ENCODE measurements around the gene FZR1. TPM values are rescaled to one million over a fixed set of nuclear protein-coding genes. Genes with fewer than 3 reads are reported as not detected.
A peak's percentile ranks its signal among the peaks of the same experiment; 100 is the strongest.

The FZR1 gene
- total RNA-seq, 1 experiment from 2014 or later = 59.1 TPM

- H3K9me3 ChIP-seq = no peaks in the 10 kb centered on the region
- H3K27me3 ChIP-seq (replicated peaks; ENCODE audit: control insufficient read depth, insufficient read depth, low read length) = no peaks in the 10 kb centered on the region
- no TSS peak for BruUV-seq (replicated peaks)
- peak overlapping the region; percentile 99 for H3K4me3 Mint-ChIP-seq (ENCODE audit: unreplicated experiment)
- no peaks in the 10 kb centered on the region for H3K36me3 ChIP-seq (ENCODE audit: control insufficient read depth, insufficient read depth, low read length)
- no peak overlapping the region for H3K4me3 ChIP-seq (ENCODE audit: low read depth, low read length)
- TF ChIP-seq CTCF (IDR thresholded peaks at IDR 0.05; ENCODE audit: insufficient read depth in 1 of 2, low read depth in 1 of 2, low read length in 1 of 2, severe bottlenecking in 1 of 2, unreplicated experiment in 1 of 2) = no peak
- DNase-seq = no peak
- H3K4me1 Mint-ChIP-seq (ENCODE audit: low read depth, unreplicated experiment) = peaks cover 10% of the 10 kb centered on the region
- H3K9me3 Mint-ChIP-seq (ENCODE audit: unreplicated experiment) = no peaks in the 10 kb centered on the region
- intact Hi-C loops (cut with micrococcal nuclease; ENCODE audit: unreplicated experiment) = loop anchor here (10.0 kb wide), 1 partner anchor 69 kb away; the partner anchor contains the start of gene CACTIN
- peaks cover 34% of the 10 kb centered on the region for H3K36me3 Mint-ChIP-seq (ENCODE audit: insufficient read depth, unreplicated experiment)
- peak overlapping the region; percentile 91 for H3K27ac Mint-ChIP-seq (ENCODE audit: unreplicated experiment)
- H3K4me1 ChIP-seq = no peaks in the 10 kb centered on the region
- no peaks in the 10 kb centered on the region for H3K27me3 Mint-ChIP-seq (ENCODE audit: insufficient read depth, unreplicated experiment)
- POLR2A ChIA-PET = no interaction called here
- CTCF ChIA-PET = interaction anchor here (0.7 kb wide), 1 partner anchor 20 kb away, joined by 3 read pairs; no protein-coding TSS in a partner anchor
Observed at GRCh38 chr19:3555653-3556422, 49.7 kb downstream of the FZR1 start.

GRCh38 chr19:3556423-3556977 lies 50.4 kb downstream of the FZR1 start:
- Mint-ChIP-seq H3K9me3 (ENCODE audit: unreplicated experiment) (no peaks in the 10 kb centered on the region), H3K4me1 (ENCODE audit: low read depth, unreplicated experiment) (peaks cover 10% of the 10 kb centered on the region), H3K27me3 (ENCODE audit: insufficient read depth, unreplicated experiment) (no peaks in the 10 kb centered on the region), H3K4me3 (ENCODE audit: unreplicated experiment) (peak overlapping the region; percentile 99), H3K27ac (ENCODE audit: unreplicated experiment) (peak overlapping the region; percentile 91), H3K36me3 (ENCODE audit: insufficient read depth, unreplicated experiment) (peaks cover 30% of the 10 kb centered on the region)
- no TSS peak for BruUV-seq (replicated peaks)
- no peak for DNase-seq
- Histone ChIP-seq H3K4me3 (ENCODE audit: low read depth, low read length) (peak overlapping the region; percentile 90), H3K36me3 (ENCODE audit: control insufficient read depth, insufficient read depth, low read length) (no peaks in the 10 kb centered on the region), H3K27me3 (replicated peaks; ENCODE audit: control insufficient read depth, insufficient read depth, low read length) (no peaks in the 10 kb centered on the region), H3K9me3 (no peaks in the 10 kb centered on the region), H3K4me1 (no peaks in the 10 kb centered on the region)
- CTCF ChIA-PET = interaction anchor here (1.1 to 1.2 kb wide), 2 partner anchors 12 to 19 kb away, joined by 3 read pairs; no protein-coding TSS in a partner anchor
- no peak for TF ChIP-seq CTCF (IDR thresholded peaks at IDR 0.05; ENCODE audit: insufficient read depth in 1 of 2, low read depth in 1 of 2, low read length in 1 of 2, severe bottlenecking in 1 of 2, unreplicated experiment in 1 of 2)
- intact Hi-C loops (cut with micrococcal nuclease; ENCODE audit: unreplicated experiment) = loop anchor here (10.0 kb wide), 1 partner anchor 68 kb away; the partner anchor contains the start of gene CACTIN
- POLR2A ChIA-PET = no interaction called here

- TF ChIP-seq CTCF (IDR thresholded peaks at IDR 0.05; ENCODE audit: insufficient read depth in 1 of 2, low read depth in 1 of 2, low read length in 1 of 2, severe bottlenecking in 1 of 2, unreplicated experiment in 1 of 2) = peak in 1 of 2 experiments; percentile 16
- no peaks in the 10 kb centered on the region for H3K9me3 ChIP-seq
- peak in 1 of 2 experiments; percentile 59 for DNase-seq
- ChIA-PET POLR2A (no interaction called here), CTCF (interaction anchor here (1.1 to 1.2 kb wide), 2 partner anchors 13 to 19 kb away, joined by 3 read pairs; no protein-coding TSS in a partner anchor)
- peak overlapping the region; percentile 99 for H3K4me3 Mint-ChIP-seq (ENCODE audit: unreplicated experiment)
- no TSS peak for BruUV-seq (replicated peaks)
- H3K27me3 Mint-ChIP-seq (ENCODE audit: insufficient read depth, unreplicated experiment) = no peaks in the 10 kb centered on the region
- no peaks in the 10 kb centered on the region for H3K4me1 ChIP-seq
- no peaks in the 10 kb centered on the region for H3K36me3 ChIP-seq (ENCODE audit: control insufficient read depth, insufficient read depth, low read length)
- H3K4me3 ChIP-seq (ENCODE audit: low read depth, low read length) = peak overlapping the region; percentile 90
- no peaks in the 10 kb centered on the region for H3K9me3 Mint-ChIP-seq (ENCODE audit: unreplicated experiment)
- H3K27ac Mint-ChIP-seq (ENCODE audit: unreplicated experiment) = peak overlapping the region; percentile 91
- peaks cover 10% of the 10 kb centered on the region for H3K4me1 Mint-ChIP-seq (ENCODE audit: low read depth, unreplicated experiment)
- intact Hi-C loops (cut with micrococcal nuclease; ENCODE audit: unreplicated experiment) = loop anchor here (1.0 to 10.0 kb wide), 2 partner anchors 15 to 68 kb away; partner anchors contain the start of genes CACTIN and HMG20B
- no peaks in the 10 kb centered on the region for H3K27me3 ChIP-seq (replicated peaks; ENCODE audit: control insufficient read depth, insufficient read depth, low read length)
- H3K36me3 Mint-ChIP-seq (ENCODE audit: insufficient read depth, unreplicated experiment) = peaks cover 25% of the 10 kb centered on the region
Observed at GRCh38 chr19:3556978-3557460, 50.9 kb downstream of the FZR1 start.

Data from Caco-2 (cell line).